Measurements from ENCODE around the gene NLGN3.

Gene NLGN3

DNA sequence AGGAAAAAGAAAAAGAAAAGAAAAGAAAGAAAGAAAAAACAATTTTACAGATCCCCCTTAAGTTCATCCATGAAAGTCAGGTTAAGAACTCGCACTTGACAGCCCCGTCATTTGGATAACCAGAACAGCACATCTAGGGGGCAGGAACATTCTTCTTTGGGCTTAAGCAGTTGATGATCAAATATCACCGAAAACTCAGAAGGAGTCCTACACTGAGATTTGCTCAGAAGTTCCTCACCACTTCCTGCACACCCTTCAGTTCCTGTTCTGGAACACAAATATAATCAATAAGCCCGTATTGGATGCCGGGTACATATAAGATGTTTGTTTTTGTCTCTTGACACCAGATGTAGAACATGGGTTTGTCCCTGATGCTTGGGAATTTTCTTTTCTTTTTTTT is 14.7 kb downstream of the NLGN3 start:
- Histone ChIP-seq H3K27me3 (ENCODE audit: control insufficient read depth, insufficient read depth, low read length) (no peaks in the 10 kb centered on the region), H3K9ac (ENCODE audit: low read depth, low read length) (no peak overlapping the region), H3K36me3 (ENCODE audit: control insufficient read depth, insufficient read depth, low read length) (peaks cover 5% of the 10 kb centered on the region), H3K9me3 (ENCODE audit: control insufficient read depth, insufficient read depth, low read length) (peaks cover 4% of the 10 kb centered on the region), H3K4me3 (ENCODE audit: low read depth, low read length) (no peak overlapping the region), H3K4me1 (ENCODE audit: control insufficient read depth, insufficient read depth, low read length) (no peaks in the 10 kb centered on the region)

DNA sequence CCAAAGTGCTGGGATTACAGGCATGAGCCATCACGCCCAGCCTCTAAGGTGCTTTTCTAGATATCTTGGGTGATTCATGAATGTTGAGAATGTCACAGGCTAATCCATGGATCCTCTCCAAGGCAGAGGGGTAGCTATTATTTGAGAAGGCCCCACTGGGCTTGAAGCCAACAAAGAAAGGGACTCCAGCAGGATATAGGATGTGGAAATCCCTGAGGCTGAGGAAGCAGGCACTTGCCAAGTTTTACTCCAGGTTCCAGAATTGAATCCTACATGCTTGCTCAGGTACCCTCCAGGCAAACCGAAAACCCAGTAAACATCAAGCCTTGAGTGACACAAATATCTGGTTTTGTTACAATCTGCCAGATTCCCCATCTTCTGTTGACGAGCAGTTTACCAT is 15.8 kb downstream of the NLGN3 start:
- Histone ChIP-seq H3K27me3 (ENCODE audit: control insufficient read depth, insufficient read depth, low read length) (no peaks in the 10 kb centered on the region), H3K36me3 (ENCODE audit: control insufficient read depth, insufficient read depth, low read length) (peaks cover 5% of the 10 kb centered on the region), H3K9ac (ENCODE audit: low read depth, low read length) (no peak overlapping the region), H3K4me3 (ENCODE audit: low read depth, low read length) (no peak overlapping the region), H3K9me3 (ENCODE audit: control insufficient read depth, insufficient read depth, low read length) (peaks cover 4% of the 10 kb centered on the region), H3K4me1 (ENCODE audit: control insufficient read depth, insufficient read depth, low read length) (no peaks in the 10 kb centered on the region)

GRCh38 chrX:71162981-71163380 is 18.3 kb downstream of the NLGN3 start:
- no peaks in the 10 kb centered on the region for H3K27me3 ChIP-seq (ENCODE audit: control insufficient read depth, insufficient read depth, low read length)
- no peak overlapping the region for H3K4me3 ChIP-seq (ENCODE audit: low read depth, low read length)
- no peaks in the 10 kb centered on the region for H3K36me3 ChIP-seq (ENCODE audit: control insufficient read depth, insufficient read depth, low read length)
- no peaks in the 10 kb centered on the region for H3K4me1 ChIP-seq (ENCODE audit: control insufficient read depth, insufficient read depth, low read length)
- no peak overlapping the region for H3K9ac ChIP-seq (ENCODE audit: low read depth, low read length)
- no peaks in the 10 kb centered on the region for H3K9me3 ChIP-seq (ENCODE audit: control insufficient read depth, insufficient read depth, low read length)

GRCh38 chrX:71164071-71164470 is 19.4 kb downstream of the NLGN3 start:
- H3K9me3 ChIP-seq (ENCODE audit: control insufficient read depth, insufficient read depth, low read length), result peaks cover under 1% of the 10 kb centered on the region
- H3K9ac ChIP-seq (ENCODE audit: low read depth, low read length), result no peak overlapping the region
- H3K27me3 ChIP-seq (ENCODE audit: control insufficient read depth, insufficient read depth, low read length), result no peaks in the 10 kb centered on the region
- no peaks in the 10 kb centered on the region for H3K4me1 ChIP-seq (ENCODE audit: control insufficient read depth, insufficient read depth, low read length)
- H3K36me3 ChIP-seq (ENCODE audit: control insufficient read depth, insufficient read depth, low read length), result no peaks in the 10 kb centered on the region
- H3K4me3 ChIP-seq (ENCODE audit: low read depth, low read length), result no peak overlapping the region

GRCh38 chrX:71166461-71166860 is 21.8 kb downstream of the NLGN3 start:
- H3K36me3 ChIP-seq (ENCODE audit: control insufficient read depth, insufficient read depth, low read length), result no peaks in the 10 kb centered on the region
- peaks cover 3% of the 10 kb centered on the region for H3K9me3 ChIP-seq (ENCODE audit: control insufficient read depth, insufficient read depth, low read length)
- H3K27me3 ChIP-seq (ENCODE audit: control insufficient read depth, insufficient read depth, low read length), result no peaks in the 10 kb centered on the region
- peaks cover 5% of the 10 kb centered on the region for H3K4me1 ChIP-seq (ENCODE audit: control insufficient read depth, insufficient read depth, low read length)
- H3K4me3 ChIP-seq (ENCODE audit: low read depth, low read length), result no peak overlapping the region
- no peak overlapping the region for H3K9ac ChIP-seq (ENCODE audit: low read depth, low read length)

- H3K36me3 ChIP-seq (ENCODE audit: control insufficient read depth, insufficient read depth, low read length), result no peaks in the 10 kb centered on the region
- no peaks in the 10 kb centered on the region for H3K27me3 ChIP-seq (ENCODE audit: control insufficient read depth, insufficient read depth, low read length)
- peaks cover 7% of the 10 kb centered on the region for H3K4me1 ChIP-seq (ENCODE audit: control insufficient read depth, insufficient read depth, low read length)
- H3K9me3 ChIP-seq (ENCODE audit: control insufficient read depth, insufficient read depth, low read length), result peaks cover 3% of the 10 kb centered on the region
- no peak overlapping the region for H3K9ac ChIP-seq (ENCODE audit: low read depth, low read length)
- H3K4me3 ChIP-seq (ENCODE audit: low read depth, low read length), result no peak overlapping the region
These were observed 22.6 kb downstream of the NLGN3 start for GRCh38 chrX:71167031-71167781.

DNA sequence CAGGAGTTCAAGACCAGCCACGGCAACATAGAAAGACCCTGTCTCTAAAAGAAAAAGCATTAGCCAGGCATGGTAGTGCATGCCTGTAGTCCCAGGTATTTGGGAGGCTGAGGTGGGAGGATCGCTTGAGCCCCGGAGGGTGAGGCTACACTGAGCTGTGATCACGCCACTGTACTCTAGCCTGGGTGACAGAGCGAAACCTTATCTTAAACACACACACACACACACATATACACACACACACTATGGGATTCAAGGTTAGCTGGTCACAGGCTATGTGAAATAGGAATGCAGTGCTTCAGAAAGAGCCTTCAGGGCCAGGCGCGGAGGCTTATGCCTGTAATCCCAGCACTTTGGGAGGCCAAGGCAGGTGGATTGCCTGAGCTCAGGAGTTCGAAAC is 23.5 kb downstream of the NLGN3 start:
- Histone ChIP-seq H3K4me3 (ENCODE audit: low read depth, low read length) (no peak overlapping the region), H3K27me3 (ENCODE audit: control insufficient read depth, insufficient read depth, low read length) (no peaks in the 10 kb centered on the region), H3K4me1 (ENCODE audit: control insufficient read depth, insufficient read depth, low read length) (peaks cover 7% of the 10 kb centered on the region), H3K9me3 (ENCODE audit: control insufficient read depth, insufficient read depth, low read length) (peaks cover 3% of the 10 kb centered on the region), H3K9ac (ENCODE audit: low read depth, low read length) (no peak overlapping the region), H3K36me3 (ENCODE audit: control insufficient read depth, insufficient read depth, low read length) (no peaks in the 10 kb centered on the region)

- Histone ChIP-seq H3K36me3 (ENCODE audit: control insufficient read depth, insufficient read depth, low read length) (no peaks in the 10 kb centered on the region), H3K4me1 (ENCODE audit: control insufficient read depth, insufficient read depth, low read length) (peaks cover 7% of the 10 kb centered on the region), H3K4me3 (ENCODE audit: low read depth, low read length) (no peak overlapping the region), H3K9ac (ENCODE audit: low read depth, low read length) (no peak overlapping the region), H3K9me3 (ENCODE audit: control insufficient read depth, insufficient read depth, low read length) (peaks cover 3% of the 10 kb centered on the region), H3K27me3 (ENCODE audit: control insufficient read depth, insufficient read depth, low read length) (no peaks in the 10 kb centered on the region)
These were observed 24.9 kb downstream of the NLGN3 start for GRCh38 chrX:71169586-71169985.

- Histone ChIP-seq H3K4me3 (ENCODE audit: low read depth, low read length) (no peak overlapping the region), H3K9me3 (ENCODE audit: control insufficient read depth, insufficient read depth, low read length) (peaks cover 3% of the 10 kb centered on the region), H3K9ac (ENCODE audit: low read depth, low read length) (no peak overlapping the region), H3K4me1 (ENCODE audit: control insufficient read depth, insufficient read depth, low read length) (peaks cover 7% of the 10 kb centered on the region), H3K36me3 (ENCODE audit: control insufficient read depth, insufficient read depth, low read length) (no peaks in the 10 kb centered on the region), H3K27me3 (ENCODE audit: control insufficient read depth, insufficient read depth, low read length) (no peaks in the 10 kb centered on the region)
These were observed 26.0 kb downstream of the NLGN3 start for GRCh38 chrX:71170660-71171059.

GRCh38 chrX:71171110-71171801 is 26.6 kb downstream of the NLGN3 start:
- no peak overlapping the region for H3K9ac ChIP-seq (ENCODE audit: low read depth, low read length)

GRCh38 chrX:71173440-71173839 is 28.8 kb downstream of the NLGN3 start:
- H3K27me3 ChIP-seq (ENCODE audit: control insufficient read depth, insufficient read depth, low read length), result no peaks in the 10 kb centered on the region
- no peak overlapping the region for H3K4me3 ChIP-seq (ENCODE audit: low read depth, low read length)
- H3K9me3 ChIP-seq (ENCODE audit: control insufficient read depth, insufficient read depth, low read length), result peaks cover 3% of the 10 kb centered on the region
- no peak overlapping the region for H3K9ac ChIP-seq (ENCODE audit: low read depth, low read length)
- H3K4me1 ChIP-seq (ENCODE audit: control insufficient read depth, insufficient read depth, low read length), result peaks cover 7% of the 10 kb centered on the region
- no peaks in the 10 kb centered on the region for H3K36me3 ChIP-seq (ENCODE audit: control insufficient read depth, insufficient read depth, low read length)

More at GRCh38 chrX:71171110-71171801, 26.6 kb downstream of the NLGN3 start:
- Histone ChIP-seq H3K4me1 (ENCODE audit: control insufficient read depth, insufficient read depth, low read length) (peaks cover 7% of the 10 kb centered on the region), H3K9me3 (ENCODE audit: control insufficient read depth, insufficient read depth, low read length) (peaks cover 3% of the 10 kb centered on the region), H3K27me3 (ENCODE audit: control insufficient read depth, insufficient read depth, low read length) (no peaks in the 10 kb centered on the region), H3K36me3 (ENCODE audit: control insufficient read depth, insufficient read depth, low read length) (no peaks in the 10 kb centered on the region), H3K4me3 (ENCODE audit: low read depth, low read length) (no peak overlapping the region)

- no peaks in the 10 kb centered on the region for H3K27me3 ChIP-seq (ENCODE audit: control insufficient read depth, insufficient read depth, low read length)
- H3K36me3 ChIP-seq (ENCODE audit: control insufficient read depth, insufficient read depth, low read length), result no peaks in the 10 kb centered on the region
- H3K4me1 ChIP-seq (ENCODE audit: control insufficient read depth, insufficient read depth, low read length), result peaks cover 9% of the 10 kb centered on the region
- H3K9me3 ChIP-seq (ENCODE audit: control insufficient read depth, insufficient read depth, low read length), result no peaks in the 10 kb centered on the region
- no peak overlapping the region for H3K9ac ChIP-seq (ENCODE audit: low read depth, low read length)
- H3K4me3 ChIP-seq (ENCODE audit: low read depth, low read length), result no peak overlapping the region
These were observed 30.2 kb downstream of the NLGN3 start for GRCh38 chrX:71174795-71175194.

All from iPS-15b (cell line).